GM19043 (cell line): ENCODE measurements around the gene MLXIP.

ENCODE experiments used
- ATAC-seq: cut with Tn5 transposase; IDR thresholded peaks from one replicate; pipeline ENCODE4 v1.9.1; 2021; ENCODE audit warnings: low read depth; ENCODE audit not compliant: unreplicated experiment

MLXIP gene

DNA sequence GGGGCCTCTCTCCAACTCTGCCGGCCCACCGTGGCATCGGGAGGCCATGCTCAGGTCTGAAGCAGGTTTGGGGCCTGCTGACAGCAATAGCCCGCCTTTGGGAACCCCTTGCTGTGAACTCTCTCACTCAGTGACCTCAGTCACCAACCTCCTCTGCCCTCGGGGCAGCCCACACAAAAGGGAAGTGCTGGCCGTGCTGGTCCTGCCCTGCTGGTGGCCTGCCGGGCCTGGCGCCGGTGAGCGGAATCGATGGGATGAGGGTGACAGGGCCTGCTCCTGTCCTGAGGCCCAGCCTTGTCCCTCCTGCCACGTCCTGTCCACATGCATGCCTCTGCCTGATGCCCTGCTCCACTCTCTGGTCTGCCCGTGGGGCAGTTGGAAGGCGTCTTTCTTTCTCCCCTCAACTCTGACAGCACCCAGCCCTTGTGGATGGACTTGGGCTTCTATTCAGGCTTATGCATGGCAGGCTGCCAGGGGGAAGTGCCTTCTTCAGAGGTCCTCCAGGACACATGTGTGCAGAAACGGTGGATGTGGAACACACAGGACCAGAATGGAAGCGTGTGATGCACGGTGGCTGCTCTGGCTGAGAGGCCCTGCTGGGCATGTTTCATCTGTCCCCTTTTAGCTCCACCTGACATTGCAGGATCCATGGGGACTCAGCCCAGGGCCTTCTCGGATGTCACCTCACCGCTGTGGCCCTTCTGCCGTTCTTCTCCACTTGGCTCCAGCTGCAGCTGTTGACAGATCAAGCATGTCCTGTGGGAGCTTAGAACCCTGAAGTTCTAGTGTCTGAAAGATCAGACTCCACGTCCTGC, 63.6 kb downstream of the MLXIP start:
- no peak for ATAC-seq

DNA sequence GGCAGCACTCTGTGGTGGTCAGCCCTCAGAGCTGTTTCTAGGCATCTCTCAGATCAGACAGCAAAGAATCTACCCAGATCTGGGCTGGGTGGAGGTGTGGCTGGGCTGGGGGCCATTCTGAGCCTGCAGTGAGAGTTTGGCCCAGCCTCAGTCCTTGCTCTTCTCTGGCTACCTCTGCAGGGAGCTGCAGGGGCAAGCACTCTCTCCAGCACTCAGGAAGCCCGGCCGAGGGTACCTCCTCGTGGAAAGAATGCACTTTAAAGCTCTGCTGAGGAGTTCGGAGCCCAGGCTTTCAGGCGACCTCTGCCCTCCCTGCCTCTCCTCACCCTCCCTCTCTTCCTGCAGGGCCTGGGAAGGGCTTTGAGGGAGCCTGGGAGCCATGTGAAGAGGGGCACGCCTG, 64.3 kb downstream of the MLXIP start:
- ATAC-seq, result no peak

DNA sequence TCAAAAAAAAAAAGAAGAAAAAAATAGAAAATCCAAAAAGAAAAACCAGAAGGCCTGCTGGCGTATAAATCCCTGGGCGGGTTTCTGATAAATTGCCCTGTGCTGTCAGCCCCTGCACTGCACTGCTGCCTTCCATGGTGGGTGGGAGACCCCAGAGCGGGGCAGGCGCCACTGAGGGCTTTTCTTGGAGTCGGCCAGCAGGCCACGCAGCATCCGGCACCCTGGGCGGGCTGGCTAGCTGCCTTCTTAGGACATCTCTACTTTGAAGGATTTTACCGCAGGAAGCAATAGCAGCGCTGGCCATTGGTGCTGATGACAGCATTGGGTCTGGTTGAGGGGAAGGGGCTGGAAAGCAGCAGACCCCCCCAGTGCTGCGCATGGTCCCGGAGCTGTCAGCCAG, 66.3 kb downstream of the MLXIP start:
- no peak for ATAC-seq

DNA sequence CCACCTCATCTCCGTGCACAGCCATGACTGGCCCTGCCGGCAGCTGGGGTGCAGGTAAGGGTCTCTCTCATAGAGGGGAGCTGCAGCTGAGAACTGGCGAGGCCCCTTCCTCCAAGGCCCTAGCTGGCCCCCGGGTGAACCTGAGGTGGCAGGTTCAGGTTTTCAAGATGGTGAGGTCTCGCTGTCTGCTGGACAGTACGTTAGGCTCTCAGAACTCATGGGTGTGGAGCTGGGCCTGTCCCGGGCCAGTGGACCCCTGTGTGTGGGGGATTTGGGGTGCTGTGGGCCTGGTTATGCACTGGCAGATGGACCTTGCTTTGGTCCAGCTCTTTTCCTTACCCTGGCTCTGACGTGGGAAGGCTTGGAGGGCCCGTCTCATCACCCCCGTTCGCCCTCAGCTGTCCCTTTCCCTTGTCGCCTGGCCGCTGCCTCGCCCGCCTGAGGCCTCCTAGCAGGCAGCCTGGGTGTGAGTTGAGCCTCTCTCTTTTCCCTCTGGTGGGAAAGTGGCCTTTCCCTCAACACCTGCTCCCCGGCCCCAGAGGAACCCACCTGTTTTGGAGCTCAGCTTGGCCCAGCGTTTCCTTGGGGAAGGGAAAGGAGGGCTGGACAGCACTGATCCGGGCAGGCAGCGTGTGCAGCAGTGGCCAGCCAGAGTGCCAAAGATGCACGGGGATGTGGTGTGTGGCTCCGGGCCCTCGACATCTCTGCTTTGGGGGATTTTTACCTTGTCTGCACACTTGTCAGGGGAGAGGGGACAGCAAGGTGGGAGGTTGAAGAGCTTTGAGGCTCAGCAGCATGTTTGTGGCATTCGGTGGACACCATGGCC, 67.2 kb downstream of the MLXIP start:
- ATAC-seq, result no peak

DNA sequence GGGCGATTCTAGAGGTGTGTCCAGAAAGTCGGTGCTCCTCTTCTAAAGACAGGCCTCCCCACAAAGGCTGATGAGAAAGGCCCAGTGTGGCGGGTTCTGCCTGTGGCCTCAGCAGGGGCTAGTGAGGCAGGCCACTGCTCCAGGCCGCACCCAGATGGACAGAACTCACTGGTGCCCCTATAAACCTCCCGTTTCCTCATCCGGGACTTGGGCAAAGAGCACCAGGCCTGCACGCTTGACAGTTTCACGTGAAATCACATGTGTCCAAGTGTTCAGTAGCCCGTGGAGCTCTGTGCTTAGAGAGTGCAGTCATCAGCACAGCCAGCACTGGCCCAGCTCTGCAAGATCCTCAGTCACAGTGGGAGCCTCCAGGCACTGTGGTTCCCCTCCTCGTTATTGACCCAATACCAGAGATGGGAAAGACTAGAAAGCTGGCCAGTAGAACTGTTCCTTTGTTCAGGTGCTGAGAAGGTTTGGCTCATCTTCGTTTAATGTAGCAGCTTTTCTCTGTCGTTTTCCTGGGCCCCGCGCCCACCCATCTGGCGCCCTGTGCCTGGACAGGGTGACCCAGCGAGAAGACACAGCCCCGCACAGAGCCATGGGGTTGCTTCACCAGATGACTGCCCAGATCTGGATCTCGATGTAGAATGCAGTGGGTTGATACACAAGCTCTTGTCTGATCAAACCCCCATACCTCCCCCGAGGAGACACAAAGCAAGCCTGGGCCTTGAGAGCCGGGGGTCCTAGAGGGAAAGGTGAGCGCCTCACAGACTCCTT, 69.1 kb downstream of the MLXIP start:
- no peak for ATAC-seq

DNA sequence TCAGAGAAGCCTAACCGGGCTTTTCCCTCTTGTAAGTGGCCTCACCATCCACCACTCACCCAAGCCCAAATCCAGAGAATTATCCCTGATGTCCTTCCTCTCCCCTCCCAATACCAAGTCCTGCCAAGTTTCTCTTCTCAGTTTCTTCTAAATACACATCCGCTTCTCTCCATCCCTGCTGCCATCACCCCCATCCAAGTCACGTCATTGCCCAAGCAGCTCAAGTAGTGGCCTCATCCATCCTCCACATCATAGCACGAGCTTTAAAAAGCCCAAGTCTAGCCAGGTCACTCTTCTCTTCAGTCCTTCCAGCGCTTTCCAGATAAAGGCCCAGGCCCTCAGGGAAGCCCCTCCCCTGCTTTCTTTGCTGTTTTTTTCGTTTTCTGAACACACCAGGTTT, 70.1 kb downstream of the MLXIP start:
- no peak for ATAC-seq

DNA sequence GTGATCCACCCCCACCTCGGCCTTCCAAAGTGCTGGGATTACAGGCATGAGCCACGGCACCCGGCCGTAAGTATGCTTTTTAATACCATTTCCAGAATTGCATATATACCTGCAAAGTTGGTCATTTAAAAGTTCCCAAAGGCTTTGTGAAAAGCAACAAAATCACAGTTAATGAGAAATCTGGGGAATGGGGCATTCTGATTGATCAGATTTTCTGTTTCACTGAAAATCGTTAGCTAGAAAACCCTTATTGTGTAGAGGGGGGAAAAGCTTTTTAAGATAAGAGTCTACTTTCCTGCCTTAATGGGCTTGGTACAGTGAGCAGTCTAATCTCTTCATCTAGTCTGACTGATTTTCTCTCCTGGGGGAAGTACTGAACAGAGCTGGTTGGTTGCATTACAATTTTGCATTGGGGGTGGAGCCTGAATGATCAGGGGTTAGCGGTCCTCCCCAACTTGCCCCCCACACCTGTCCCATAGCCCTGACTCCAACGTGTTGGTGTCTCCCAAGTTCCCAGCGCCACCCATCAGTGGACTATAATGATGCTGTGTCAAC, 71.6 kb downstream of the MLXIP start:
- no peak for ATAC-seq

DNA sequence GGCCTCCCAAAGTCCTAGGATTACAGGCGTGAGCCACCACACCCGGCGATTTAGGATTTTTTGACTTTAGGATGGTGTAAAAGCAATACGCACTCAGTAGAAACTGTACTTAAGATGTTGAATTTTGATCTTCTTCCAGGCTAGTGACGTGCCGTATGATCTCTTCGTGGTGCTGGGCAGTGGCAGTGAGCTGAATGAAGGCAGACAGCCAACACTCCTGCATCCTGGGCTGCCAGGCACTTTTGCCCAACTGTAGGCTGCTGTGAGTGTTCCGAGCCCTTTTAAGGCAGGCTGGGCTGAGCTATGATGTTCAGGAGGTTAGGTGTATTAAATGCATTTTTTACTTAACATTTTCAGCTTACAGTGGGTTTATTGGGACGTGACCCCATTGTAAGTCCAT, 74.2 kb downstream of the MLXIP start:
- ATAC-seq, result no peak

DNA sequence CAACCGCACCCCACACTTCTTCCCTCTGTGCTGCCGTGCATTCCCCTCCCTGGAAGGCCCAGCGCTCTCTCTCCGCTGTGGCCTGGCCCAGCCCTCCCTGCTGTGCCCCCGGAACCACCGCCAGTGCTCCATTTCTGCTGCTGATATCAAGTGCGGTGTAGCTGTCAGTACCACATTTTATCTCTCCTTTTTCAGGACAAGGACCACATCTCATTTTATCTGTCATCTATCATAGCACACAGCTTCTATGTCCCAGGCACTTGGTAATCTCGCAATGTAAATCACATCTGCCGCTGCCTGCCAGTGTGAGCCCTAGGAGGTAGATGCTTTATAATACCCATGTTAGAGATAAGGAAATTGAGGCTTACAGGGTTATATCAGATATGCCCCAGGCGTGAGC, 77.1 kb downstream of the MLXIP start:
- ATAC-seq, result no peak

DNA sequence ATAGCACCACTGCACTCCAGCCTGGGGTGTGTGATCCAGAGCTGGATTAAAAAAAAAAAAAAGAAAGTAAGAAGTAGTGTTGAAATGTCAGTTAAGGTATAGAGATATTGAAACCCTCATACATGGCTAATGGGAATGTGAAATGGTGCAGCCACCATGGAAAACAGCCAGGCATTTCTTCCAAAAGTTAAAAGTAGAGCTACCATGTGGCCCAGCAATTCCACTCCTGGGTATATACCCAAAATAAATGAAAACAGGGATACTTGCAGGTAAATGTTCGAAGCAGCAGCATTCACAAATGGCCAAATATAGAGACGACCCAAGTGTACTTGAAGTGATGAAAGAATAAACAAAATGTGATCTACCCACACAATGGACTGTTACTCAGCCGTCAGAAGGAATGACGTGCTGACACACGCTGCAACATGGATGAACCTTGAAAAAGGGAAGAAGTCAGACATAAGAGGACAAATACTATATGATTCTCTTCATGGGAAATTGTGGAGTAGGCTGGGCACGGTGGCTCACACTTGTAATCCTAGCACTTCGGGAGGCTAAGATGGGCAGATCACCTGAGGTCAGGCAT, 80.2 kb downstream of the MLXIP start:
- no peak for ATAC-seq

DNA sequence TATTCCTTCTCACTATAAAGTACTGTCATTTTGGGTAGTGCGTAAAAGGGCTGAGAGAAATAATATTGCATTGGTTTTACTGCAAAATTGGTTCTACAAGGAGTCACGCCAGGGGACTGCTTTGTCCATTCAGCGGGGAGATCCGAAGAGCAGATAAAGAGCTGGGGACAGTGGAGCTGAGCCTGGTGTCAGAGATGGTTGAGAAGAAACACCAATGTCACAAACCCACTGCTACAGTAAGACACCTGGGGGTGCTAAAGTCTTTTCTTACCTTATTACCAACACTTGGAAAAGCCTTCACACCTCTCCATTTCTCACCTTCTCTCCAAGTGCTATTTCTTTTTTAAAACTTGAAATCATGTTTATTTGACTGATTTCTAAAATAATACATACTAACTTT, 81.3 kb downstream of the MLXIP start:
- no peak for ATAC-seq

DNA sequence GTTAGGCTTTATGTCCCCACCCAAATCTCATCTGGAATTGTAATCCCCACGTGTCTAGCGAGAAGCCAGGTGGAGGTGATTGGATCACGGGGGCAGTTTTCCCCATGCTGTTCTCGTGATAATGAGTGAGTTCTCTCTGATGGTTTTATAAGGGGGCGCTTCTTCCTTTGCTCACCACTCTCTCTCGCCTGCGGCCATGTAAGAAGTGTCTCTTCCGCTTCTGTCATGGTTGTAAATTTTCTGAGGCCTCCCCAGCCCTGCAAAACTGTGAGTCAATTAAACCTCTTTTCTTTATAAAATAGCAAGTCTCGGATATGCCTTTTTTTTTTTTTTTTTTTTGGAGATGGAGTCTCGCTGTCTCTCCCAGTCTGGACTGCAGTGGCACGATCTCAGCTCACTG, 82.2 kb downstream of the MLXIP start:
- ATAC-seq, result no peak

DNA sequence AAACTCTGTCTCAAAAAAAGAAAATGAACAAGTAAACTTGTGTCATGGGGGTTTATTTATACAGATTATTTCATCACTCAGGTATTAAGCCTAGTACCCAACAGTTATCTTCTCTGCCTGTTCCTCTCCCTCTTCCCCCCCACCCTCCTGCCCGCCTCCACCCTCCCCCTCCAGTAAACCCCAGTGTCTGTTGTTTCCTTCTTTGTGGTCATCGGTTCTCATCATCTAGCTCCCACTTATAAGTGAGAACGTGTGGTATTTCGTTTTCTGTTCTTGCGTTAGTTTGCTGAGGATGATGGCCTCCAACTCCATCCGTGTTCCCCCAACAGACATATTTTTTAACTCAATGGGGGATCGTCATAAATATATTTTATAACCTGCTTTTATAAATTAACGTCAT, 83.1 kb downstream of the MLXIP start:
- no peak for ATAC-seq

DNA sequence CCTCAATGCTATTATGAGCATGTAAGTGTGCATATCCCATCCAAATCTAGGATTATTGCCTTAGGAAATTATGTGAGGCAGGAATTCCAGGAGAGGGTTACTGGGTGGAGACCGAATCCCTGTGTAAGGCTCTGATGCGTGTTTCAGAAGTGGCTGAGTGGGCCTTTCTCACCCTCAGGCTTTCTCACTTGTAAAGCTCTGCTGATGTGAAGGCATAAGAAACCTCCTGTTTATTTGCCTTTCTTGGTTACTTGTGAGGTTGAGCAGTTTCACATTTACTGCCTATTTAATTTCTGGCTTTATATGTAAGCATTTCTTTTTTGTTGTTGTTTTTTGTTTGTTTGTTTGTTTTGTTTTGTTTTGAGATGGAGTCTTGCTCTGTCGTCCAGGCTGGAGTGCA, 84.4 kb downstream of the MLXIP start:
- no peak for ATAC-seq

DNA sequence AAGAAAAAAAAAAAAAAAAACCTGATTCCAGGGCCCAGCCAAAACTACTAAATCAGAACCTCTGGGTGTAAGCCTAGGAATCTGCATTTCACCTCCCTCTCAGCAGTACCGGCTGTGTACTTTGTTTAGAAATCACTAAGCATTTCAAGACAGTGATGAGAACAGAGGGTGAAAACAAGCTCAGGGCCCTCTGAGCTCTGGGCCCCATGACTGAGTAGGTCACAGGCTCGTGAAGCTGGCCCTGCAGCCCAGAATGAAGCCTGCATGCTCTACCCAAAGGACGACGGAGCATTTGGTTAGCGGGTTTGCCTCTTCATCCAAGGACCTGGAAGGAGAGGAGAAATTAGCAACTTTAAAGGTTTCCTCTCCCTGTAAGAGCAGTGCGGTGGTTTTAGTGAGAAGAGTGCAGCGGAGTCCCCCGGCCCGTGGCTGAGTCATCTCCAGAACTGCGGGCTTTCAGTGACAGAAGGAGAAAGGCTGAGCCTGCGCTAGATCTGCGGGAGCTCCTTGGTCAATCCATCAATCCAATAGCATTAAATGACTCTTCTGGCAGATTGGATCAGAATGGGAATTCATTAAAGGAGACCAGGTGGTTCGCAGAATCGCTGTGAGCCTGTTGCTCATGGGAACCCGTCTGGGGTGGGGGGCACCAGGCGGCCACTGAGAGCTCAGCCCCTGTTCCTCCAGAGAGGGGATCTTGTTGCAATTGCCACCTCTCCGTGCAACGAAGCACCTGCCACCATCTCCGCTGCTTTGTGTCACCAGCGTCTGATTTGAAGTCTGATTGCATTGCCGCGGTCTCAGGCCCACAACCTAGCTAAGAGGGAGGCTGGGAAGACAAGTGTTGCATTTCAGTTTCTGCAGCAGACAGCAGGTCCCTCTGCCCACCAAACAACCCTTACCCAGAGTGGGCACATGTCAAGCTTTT, 88.1 kb downstream of the MLXIP start:
- no peak for ATAC-seq

DNA sequence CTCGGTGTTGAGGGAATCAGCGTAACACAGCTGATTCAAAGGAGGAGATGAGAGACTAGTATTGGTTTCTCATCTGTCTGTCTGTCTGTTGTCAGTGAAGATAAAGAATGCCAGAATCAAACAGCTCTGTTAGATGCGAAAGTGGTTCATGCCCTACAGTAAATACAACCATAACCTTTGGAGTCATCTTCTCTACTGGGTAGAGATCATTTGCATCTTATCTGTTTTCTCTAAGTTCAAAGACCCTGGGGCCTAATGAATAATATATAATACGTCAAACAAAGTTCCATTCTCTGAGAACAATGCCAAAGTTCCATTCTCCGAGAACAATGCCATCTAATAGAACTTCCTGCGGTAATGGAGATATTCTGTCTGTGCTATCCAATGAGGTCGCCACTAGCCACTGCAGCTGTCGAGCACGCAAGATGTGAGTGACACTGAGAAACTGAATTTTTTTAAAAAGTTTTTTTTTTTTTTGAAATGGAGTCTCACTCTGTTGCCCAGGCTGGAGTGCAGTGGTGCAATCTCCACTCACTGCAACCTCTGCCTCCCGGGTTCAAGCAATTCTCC, 88.9 kb downstream of the MLXIP start:
- no peak for ATAC-seq

DNA sequence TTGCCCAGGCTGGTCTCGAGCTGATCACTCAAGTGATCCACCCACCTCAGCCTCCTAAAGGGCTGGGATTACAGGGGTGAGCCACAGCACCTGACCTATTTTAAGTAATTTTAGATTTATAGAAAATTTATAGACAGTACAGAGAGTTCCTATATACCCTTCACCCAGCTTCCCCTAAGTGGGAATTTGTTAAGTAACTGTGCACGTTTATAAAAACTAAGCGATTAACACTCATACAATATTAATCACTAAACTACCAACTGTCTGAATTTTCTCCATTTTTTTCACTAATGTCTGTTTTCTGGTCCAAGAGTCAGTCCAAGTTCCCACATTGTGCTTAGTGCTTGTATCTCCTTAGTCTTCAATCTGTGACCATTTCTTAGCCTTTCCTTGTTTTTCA, 89.9 kb downstream of the MLXIP start:
- ATAC-seq, result no peak

DNA sequence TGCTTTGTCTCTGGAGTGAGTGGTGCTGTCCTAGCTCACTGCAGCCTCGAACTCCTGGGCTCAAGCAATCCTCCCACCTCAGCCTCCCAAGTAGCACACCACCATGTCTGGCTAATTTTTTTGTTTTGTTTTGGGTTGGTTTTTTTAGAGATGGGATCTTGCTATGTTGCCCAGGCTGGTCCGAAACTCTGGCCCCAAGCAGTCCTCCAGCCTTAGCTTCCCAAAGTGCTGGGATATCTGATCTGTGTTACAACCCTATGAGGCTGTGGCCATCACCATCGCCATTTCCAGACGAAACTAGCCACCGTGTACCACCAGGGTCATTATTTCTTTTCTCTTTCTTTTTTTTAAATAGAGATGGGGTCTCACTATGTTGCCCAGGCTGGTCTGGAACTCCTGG, 92.8 kb downstream of the MLXIP start:
- no peak for ATAC-seq

DNA sequence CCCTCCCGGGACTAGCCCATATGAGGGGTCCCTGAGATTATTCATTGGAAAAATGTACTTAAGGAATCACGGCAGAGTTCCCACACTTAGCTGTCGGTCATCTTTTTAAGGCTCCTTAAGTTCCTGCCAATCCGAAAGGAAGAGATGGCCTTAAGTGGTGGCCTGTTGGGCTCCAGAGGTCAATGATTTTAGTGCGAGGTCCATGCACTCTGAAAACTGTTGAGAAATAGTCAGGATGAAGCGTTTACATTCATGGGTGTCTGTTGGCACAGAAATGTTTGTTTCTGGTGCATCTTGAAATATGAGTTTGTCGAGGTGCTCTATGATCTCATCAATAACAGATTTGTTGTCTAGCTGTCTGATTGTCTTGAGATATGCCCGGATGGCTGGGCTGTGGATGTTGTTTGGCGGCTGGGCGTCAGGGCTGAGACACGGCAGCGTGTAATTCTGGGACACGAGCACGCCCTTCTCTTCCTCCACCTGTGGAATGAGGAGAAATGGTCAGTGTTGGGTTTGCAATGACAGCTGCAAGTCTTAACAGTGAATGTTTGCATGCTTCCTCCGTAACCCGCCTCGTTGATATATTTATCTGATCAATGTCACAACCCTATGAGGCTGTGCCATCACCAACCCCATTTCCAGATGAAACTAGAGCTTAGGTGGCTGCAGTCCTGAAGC, 93.8 kb downstream of the MLXIP start:
- no peak for ATAC-seq
